Ectodermal cell (in vitro differentiated cells): ENCODE results near the gene BMP8B.

Experiments used
- H3K27ac ChIP-seq: 2 replicates; pipeline ENCODE4 v1.7.0; 2013; ENCODE audit warnings: mild to moderate bottlenecking, low read depth, low read length; ENCODE audit not compliant: insufficient read depth, poor library complexity, severe bottlenecking
- H3K27me3 ChIP-seq: 2 replicates; pipeline ENCODE4 v1.7.0; 2013; ENCODE audit warnings: mild to moderate bottlenecking, low read length; ENCODE audit not compliant: insufficient read depth, control insufficient read depth, poor library complexity, severe bottlenecking
- H3K36me3 ChIP-seq: one replicate; pipeline ENCODE4 v1.7.0; 2013; ENCODE audit warnings: low read length; ENCODE audit not compliant: control insufficient read depth, insufficient read depth
- H3K4me1 ChIP-seq: one replicate; pipeline ENCODE4 v1.7.0; 2013; ENCODE audit warnings: low read length; ENCODE audit not compliant: control insufficient read depth, insufficient read depth
- H3K4me3 ChIP-seq: 2 replicates; pipeline ENCODE4 v1.7.0; 2013; ENCODE audit warnings: low read depth, low read length, control low read depth; ENCODE audit not compliant: insufficient read depth
- H3K9me3 ChIP-seq: 2 replicates; pipeline ENCODE4 v1.7.0; 2013; ENCODE audit warnings: mild to moderate bottlenecking, low read length, moderate library complexity; ENCODE audit not compliant: control insufficient read depth
- WGBS, 2 experiments: methylation state at CpG; one replicate each; pipeline ENCODE4 v1.1.7; 2013; ENCODE audit warnings: missing lambda C conversion rate in 2 of 2; 5-methylcytosine and 5-hydroxymethylcytosine counted together

Gene BMP8B

DNA sequence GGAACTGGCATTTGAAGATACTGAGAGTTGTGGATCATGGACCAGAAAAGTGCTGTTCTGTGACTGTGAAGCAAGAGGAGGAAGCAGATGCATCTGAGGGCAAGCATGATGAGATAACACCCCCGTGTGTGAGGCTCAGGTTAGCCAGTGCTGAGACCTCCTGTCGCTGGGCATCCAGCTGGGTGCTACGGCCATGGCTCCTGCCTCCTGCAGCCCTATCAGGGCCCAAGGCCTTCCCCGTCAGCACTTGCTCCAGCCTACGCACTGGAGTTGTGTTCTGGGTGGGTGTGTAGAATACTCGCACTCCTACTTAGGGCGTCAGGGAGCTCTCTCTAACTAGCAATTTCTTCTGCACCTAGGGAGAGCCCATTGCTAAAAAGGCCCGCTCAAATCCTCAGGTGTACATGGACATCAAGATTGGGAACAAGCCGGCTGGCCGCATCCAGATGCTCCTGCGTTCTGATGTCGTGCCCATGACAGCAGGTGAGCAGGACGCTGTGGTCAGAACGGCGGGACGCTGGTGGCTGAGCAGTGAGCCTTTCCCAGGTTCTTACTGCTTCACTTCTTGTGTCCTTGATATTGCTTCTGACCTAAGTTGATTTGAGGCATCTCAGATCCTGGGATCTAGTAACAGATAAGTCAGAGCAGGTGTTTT lies 43.5 kb downstream of the BMP8B start:
- no peaks in the 10 kb centered on the region for H3K4me1 ChIP-seq
- H3K27ac ChIP-seq: no peak overlapping the region
- H3K36me3 ChIP-seq: peaks cover 50% of the 10 kb centered on the region
- 95 to 97% methylated on average over 16 of the region's 16 CpGs for WGBS, 2 experiments
- no peak overlapping the region for H3K4me3 ChIP-seq
- no peaks in the 10 kb centered on the region for H3K27me3 ChIP-seq
- H3K9me3 ChIP-seq: no peaks in the 10 kb centered on the region

DNA sequence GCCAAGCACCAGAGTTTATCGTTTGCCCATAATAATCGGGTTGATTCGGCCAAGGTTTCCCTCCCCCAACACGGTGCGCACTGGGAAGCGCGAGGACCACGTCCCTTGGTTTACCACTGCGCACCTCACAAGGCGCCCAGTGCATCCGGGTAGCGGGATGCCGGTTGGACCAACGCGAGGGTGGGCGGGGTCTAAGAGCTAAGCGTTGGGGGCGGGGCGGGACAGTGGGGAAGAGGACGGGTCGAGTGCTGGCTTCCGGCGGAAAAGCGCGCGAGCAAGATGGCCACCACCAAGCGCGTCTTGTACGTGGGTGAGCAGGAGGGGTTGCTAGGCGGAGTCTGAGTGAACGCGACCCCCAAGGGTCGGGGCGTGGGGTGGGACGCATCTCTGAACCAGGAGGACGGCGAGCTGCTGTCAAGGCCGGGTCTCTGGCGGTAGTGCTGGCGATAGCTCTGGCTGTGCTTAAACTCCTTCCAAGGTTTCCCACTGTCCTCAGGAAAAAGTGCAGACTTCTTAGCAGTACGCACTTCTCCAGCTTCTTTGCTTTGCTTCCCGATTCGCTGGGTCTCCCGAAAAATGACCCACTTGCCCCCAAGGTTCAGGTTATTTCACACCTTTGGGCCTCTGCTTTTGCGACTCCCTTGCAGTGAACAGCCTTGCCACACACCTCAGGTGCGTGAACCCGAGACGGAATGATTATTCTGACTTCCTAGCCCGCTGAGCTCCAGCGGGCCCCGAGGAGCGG lies 49.9 kb downstream of the BMP8B start, which contains the start of gene PPIE:
Gene PPIE (plus strand): TSS at position 261 of the 745 bp plus-strand sequence. CDS start 19 bp downstream, at position 280.
- WGBS, 2 experiments: 1 to 2% methylated on average over 52 of the region's 52 CpGs
- Histone ChIP-seq H3K4me1 (peaks cover 3% of the 10 kb centered on the region), H3K4me3 (peak within 1 kb of the TSS; percentile 84)

DNA sequence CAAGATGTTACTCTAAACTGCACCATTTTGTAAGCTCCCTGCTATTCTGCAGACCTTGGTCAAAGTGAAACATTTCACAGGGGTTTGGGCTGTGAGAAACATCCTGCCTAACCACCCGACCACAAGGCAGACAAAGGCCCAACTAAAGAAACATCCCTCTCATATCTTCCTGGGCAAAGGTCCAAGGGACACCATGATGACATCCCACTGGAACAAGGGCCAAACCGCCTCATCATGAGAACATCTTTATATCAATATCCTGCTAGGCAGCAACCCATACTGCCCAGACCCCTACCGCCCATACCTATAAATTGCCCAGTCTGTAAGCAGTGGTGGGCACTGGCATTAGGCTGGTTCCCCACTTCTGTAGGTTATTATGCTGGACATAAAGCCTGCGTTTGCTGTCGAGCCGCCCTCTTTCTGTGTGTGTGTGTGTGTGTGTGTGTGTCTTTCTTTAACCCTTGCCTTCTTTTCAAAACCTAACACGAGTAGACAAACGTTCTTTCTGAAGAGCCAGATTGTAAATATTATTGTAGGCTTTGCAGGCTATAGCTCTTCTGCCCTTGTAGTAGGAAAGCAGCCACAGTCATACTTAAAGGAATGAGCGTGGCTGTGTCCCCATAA lies 51.0 kb downstream of the BMP8B start:
- Histone ChIP-seq H3K9me3 (no peaks in the 10 kb centered on the region), H3K27ac (no peak overlapping the region), H3K4me1 (peaks cover 3% of the 10 kb centered on the region), H3K27me3 (peaks cover 54% of the 10 kb centered on the region), H3K36me3 (peaks cover 5% of the 10 kb centered on the region), H3K4me3 (no peak overlapping the region)
- 89 to 95% methylated on average over 9 of the region's 9 CpGs for WGBS, 2 experiments

More for the DNA sequence above, 49.9 kb downstream of the BMP8B start, which contains the start of gene PPIE:
- H3K27me3 ChIP-seq: peaks cover 43% of the 10 kb centered on the region
- peaks cover 10% of the 10 kb centered on the region for H3K36me3 ChIP-seq
- no peak within 1 kb of the TSS for H3K27ac ChIP-seq
- no peaks in the 10 kb centered on the region for H3K9me3 ChIP-seq

DNA sequence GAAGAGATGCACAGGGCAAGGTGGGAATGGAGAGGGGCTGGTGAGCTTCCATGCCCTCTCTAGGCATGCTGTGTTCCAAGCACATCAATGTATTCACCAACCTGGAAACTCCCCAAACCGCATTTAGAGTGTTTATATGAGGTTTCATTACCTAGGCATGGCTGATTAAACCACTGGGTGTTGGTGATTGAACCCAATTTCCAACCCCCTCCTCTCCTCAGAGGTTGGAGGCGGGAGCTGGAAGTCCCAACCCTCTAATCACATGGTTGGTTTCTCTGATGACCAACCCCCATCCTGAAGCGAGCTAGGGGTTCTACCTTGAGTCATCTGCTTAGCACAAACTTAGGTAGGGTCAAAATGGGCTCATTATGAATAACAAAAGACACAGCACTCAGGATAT lies 52.9 kb downstream of the BMP8B start:
- H3K27me3 ChIP-seq: peaks cover 73% of the 10 kb centered on the region
- no peak overlapping the region for H3K4me3 ChIP-seq
- 59 to 80% methylated on average over 3 of the region's 3 CpGs for WGBS, 2 experiments
- no peak overlapping the region for H3K27ac ChIP-seq
- H3K4me1 ChIP-seq: peaks cover 3% of the 10 kb centered on the region
- H3K9me3 ChIP-seq: no peaks in the 10 kb centered on the region
- H3K36me3 ChIP-seq: no peaks in the 10 kb centered on the region

DNA sequence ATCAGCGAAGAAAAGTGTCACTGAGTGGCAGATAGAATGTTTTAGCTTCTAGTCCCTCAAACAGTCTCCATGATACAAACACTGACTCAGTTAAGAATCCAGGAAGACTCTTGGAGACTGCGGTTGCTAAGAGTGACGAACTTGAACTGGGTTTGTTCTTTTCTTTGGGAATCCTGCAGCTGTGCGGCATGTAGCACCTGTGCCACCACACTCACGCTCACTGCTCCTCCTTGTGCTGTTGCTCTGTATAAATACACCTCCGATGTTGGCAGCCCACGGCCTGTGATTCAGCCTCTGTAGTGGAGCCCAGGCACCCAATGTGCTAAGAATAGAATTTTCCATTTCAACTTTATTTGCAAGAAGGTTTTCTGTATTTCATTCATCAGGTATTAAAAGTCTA lies 55.5 kb downstream of the BMP8B start:
- Histone ChIP-seq H3K27me3 (peaks cover 99% of the 10 kb centered on the region), H3K27ac (no peak overlapping the region)

DNA sequence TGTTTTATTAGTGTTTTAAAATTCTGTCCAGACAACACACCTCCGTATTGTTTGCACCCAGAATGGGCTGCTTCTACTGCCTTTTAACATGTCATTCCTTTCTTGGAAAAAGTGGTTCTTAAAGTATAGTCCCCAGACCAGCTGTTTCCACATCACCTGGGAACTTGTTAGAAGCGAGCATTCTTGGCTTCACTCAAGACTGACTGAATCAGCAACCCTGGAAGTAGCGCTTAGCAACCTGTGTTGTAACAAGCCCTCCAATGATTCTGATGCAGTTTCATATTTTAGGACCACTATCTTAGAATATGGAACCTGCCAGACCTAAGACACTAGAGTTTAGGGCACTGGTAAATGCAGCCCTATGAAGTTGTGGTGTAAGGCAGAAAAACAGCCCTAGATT lies 55.9 kb downstream of the BMP8B start:
- no peaks in the 10 kb centered on the region for H3K4me1 ChIP-seq
- WGBS, 2 experiments: 71 to 73% methylated on average over 3 of the region's 3 CpGs
- no peak overlapping the region for H3K27ac ChIP-seq
- H3K27me3 ChIP-seq: peaks cover 100% of the 10 kb centered on the region
- no peaks in the 10 kb centered on the region for H3K36me3 ChIP-seq
- no peaks in the 10 kb centered on the region for H3K9me3 ChIP-seq
- H3K4me3 ChIP-seq: no peak overlapping the region

More for the DNA sequence above, 55.5 kb downstream of the BMP8B start:
- H3K4me1 ChIP-seq: no peaks in the 10 kb centered on the region
- H3K4me3 ChIP-seq: no peak overlapping the region
- WGBS, 2 experiments: 72 to 77% methylated on average over 7 of the region's 7 CpGs
- no peaks in the 10 kb centered on the region for H3K9me3 ChIP-seq
- no peaks in the 10 kb centered on the region for H3K36me3 ChIP-seq

DNA sequence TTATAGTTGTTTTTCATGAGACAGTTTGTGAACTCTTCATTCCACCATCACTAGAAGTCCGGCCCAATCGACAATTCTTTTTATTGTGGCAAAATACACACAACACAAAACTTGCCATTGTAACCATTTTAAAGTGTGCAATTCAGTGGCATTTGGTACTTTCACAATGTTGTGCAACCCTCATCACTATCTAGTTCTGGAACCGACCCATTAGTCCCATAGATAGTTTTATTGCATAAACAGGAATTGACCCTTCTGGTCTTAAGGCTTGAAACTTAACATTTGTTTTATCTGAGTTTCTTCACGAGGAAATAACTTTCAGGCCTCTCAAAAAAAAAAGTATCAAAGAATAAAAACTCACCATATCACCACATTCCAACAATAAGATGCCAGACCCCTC lies 58.8 kb downstream of the BMP8B start:
- no peaks in the 10 kb centered on the region for H3K9me3 ChIP-seq
- 59 to 60% methylated on average over 3 of the region's 4 CpGs for WGBS, 2 experiments
- H3K4me3 ChIP-seq: no peak overlapping the region
- H3K27me3 ChIP-seq: peaks cover 100% of the 10 kb centered on the region
- H3K4me1 ChIP-seq: no peaks in the 10 kb centered on the region
- no peaks in the 10 kb centered on the region for H3K36me3 ChIP-seq
- no peak overlapping the region for H3K27ac ChIP-seq

DNA sequence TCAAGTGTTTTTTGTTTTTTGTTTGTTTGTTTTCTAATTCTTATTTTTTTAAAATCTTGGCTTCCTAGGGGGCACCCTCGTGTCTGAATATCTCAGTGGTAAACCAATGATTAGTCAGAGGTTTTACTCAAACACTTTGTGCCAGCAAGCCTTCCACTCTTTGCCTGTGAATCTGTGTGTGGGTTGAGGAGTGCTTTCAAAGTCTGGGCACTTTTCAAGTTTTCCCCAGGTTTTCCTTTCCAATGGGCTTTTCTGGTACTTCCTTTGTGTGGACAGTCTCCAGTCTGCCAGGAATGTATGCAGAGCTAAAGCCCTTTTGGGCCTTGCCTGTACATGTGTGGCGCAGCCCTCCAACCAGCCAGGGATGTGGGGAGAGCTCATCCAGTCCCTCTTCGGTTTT lies 59.6 kb downstream of the BMP8B start:
- WGBS, 2 experiments: 68 to 70% methylated on average over 3 of the region's 3 CpGs
- no peak overlapping the region for H3K4me3 ChIP-seq
- H3K36me3 ChIP-seq: no peaks in the 10 kb centered on the region
- no peak overlapping the region for H3K27ac ChIP-seq
- H3K27me3 ChIP-seq: peaks cover 100% of the 10 kb centered on the region
- no peaks in the 10 kb centered on the region for H3K4me1 ChIP-seq
- no peaks in the 10 kb centered on the region for H3K9me3 ChIP-seq

DNA sequence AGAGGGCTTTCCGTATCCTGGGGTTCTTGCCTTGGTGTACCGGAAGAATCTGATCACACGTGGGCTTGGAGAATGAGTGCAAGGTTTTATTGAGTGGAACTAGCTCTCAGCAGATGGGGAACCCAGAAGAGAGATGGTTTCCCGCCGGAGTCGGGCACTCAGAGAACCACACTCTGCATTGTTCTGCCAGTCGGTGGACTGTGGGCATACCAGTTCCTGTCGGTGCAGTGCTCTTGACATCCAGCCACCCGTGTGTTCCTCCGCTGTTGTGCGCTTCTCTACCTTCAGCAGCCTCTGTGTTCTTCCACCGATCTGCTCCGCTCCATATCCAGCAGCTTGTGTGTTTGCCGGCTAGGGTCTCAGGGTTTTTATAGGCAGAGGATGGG lies 60.7 kb downstream of the BMP8B start:
- Histone ChIP-seq H3K27ac (no peak overlapping the region), H3K36me3 (no peaks in the 10 kb centered on the region), H3K27me3 (peaks cover 99% of the 10 kb centered on the region), H3K9me3 (no peaks in the 10 kb centered on the region), H3K4me3 (no peak overlapping the region), H3K4me1 (no peaks in the 10 kb centered on the region)
- WGBS, 2 experiments: 73 to 74% methylated on average over 14 of the region's 14 CpGs

DNA sequence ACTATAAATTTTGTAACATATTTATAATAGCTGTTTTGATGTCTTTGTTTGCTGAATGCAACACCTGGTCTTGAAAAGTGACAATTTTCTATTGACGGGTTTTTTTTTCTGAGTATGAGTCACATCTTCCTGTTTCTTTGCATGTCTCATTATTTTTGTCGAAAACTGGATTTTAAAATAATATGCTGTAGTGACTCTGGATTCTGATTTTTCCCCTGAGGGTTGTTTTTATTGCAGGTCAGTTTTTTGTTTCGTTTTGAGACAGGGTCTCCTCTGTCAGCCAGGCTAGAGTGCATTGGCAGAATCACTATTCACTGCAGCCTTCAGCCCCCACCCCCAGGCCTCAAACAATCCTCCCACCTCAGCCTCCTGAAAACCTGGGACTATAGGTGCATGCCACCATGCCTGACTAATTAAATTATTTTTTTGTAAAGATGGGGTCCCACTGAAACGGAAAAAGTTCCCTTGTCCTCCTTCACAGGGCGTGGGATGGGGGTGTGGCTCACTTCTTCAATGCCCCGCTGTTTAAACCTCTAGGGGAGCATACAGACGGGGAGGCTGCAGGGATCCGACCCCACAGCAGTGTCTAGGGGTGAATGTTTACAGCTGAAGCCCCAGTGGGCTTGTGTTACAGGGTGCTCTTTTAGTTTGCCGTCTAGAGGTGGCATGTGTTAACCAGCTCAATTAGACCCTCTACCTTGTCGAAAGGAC lies 61.3 kb downstream of the BMP8B start:
- H3K36me3 ChIP-seq: no peaks in the 10 kb centered on the region
- H3K4me3 ChIP-seq: no peak overlapping the region
- H3K27ac ChIP-seq: no peak overlapping the region
- no peaks in the 10 kb centered on the region for H3K4me1 ChIP-seq
- WGBS, 2 experiments: 44 to 50% methylated on average over 10 of the region's 10 CpGs
- H3K9me3 ChIP-seq: no peaks in the 10 kb centered on the region
- peaks cover 99% of the 10 kb centered on the region for H3K27me3 ChIP-seq
